Endothelial cell (in vitro differentiated cells): Measurements from ENCODE around the gene LRCOL1. TPM values are rescaled to one million over a fixed set of nuclear protein-coding genes. Genes with fewer than 3 reads are reported as not detected.

Source experiments
- DNase-seq: peaks from one replicate; pipeline ENCODE4 v3.0.0; 2021; ENCODE audit warnings: low spot score
- H3K27ac Mint-ChIP-seq: one replicate; pipeline ENCODE4 v1.8.0; 2021; ENCODE audit warnings: mixed read lengths, inconsistent platforms; ENCODE audit not compliant: unreplicated experiment
- H3K27me3 Mint-ChIP-seq: one replicate; pipeline ENCODE4 v1.8.0; 2021; ENCODE audit warnings: mild to moderate bottlenecking, moderate library complexity, mixed read lengths, inconsistent platforms; ENCODE audit not compliant: unreplicated experiment
- H3K36me3 Mint-ChIP-seq: one replicate; pipeline ENCODE4 v1.8.0; 2021; ENCODE audit warnings: mild to moderate bottlenecking, low read depth, mixed read lengths, inconsistent platforms; ENCODE audit not compliant: unreplicated experiment
- H3K4me1 Mint-ChIP-seq: one replicate; pipeline ENCODE4 v1.8.0; 2021; ENCODE audit warnings: mild to moderate bottlenecking, mixed read lengths, inconsistent platforms; ENCODE audit not compliant: unreplicated experiment
- H3K4me3 Mint-ChIP-seq: one replicate; pipeline ENCODE4 v1.8.0; 2021; ENCODE audit warnings: mild to moderate bottlenecking, mixed read lengths, inconsistent platforms; ENCODE audit not compliant: unreplicated experiment
- H3K9me3 Mint-ChIP-seq: one replicate; pipeline ENCODE4 v1.8.0; 2021; ENCODE audit warnings: mixed read lengths, inconsistent platforms; ENCODE audit not compliant: unreplicated experiment
- CTCF ChIP-seq: fragments of 200-600 bp; sonication (generic); IDR thresholded peaks from one replicate; pipeline ENCODE4 v1.5.0; 2021; ENCODE audit warnings: antibody characterized with exemption; ENCODE audit not compliant: unreplicated experiment
- total RNA-seq: library from RNA; stranded (reverse); fragmentation: NEBNext Ultra II Directional; extraction: Animal tissue kit (Norgen Biotek cat#: 25700); gene quantifications from one replicate; pipeline ENCODE4 v1.2.1, GENCODE V29; 2021; ENCODE audit not compliant: unreplicated experiment

The LRCOL1 gene
- total RNA-seq, 1 donor from 2014 or later = not detected

GRCh38 chr12:132604151-132604618 is 6.2 kb downstream of the LRCOL1 start:
- peak; percentile 3 for DNase-seq
- Mint-ChIP-seq H3K9me3 (no peaks in the 10 kb centered on the region), H3K36me3 (peaks cover 4% of the 10 kb centered on the region), H3K4me3 (no peak overlapping the region), H3K27me3 (peaks cover 28% of the 10 kb centered on the region), H3K27ac (no peak overlapping the region), H3K4me1 (peaks cover 13% of the 10 kb centered on the region)
- TF ChIP-seq CTCF = no peak

GRCh38 chr12:132603240-132604150 is 6.9 kb downstream of the LRCOL1 start:
- DNase-seq = peak; percentile 28
- no peak for TF ChIP-seq CTCF
- Mint-ChIP-seq H3K9me3 (no peaks in the 10 kb centered on the region), H3K4me1 (peaks cover 17% of the 10 kb centered on the region), H3K27me3 (peaks cover 33% of the 10 kb centered on the region), H3K4me3 (no peak overlapping the region), H3K36me3 (peaks cover 4% of the 10 kb centered on the region), H3K27ac (no peak overlapping the region)

- peaks cover 12% of the 10 kb centered on the region for H3K4me1 Mint-ChIP-seq
- H3K4me3 Mint-ChIP-seq = peak overlapping the region; percentile 72
- H3K9me3 Mint-ChIP-seq = no peaks in the 10 kb centered on the region
- peaks cover 30% of the 10 kb centered on the region for H3K27me3 Mint-ChIP-seq
- no peak for DNase-seq
- no peak for TF ChIP-seq CTCF
- H3K27ac Mint-ChIP-seq = no peak overlapping the region
- H3K36me3 Mint-ChIP-seq = peaks cover 5% of the 10 kb centered on the region
These were observed 7.7 kb downstream of the LRCOL1 start for GRCh38 chr12:132602572-132603239.

- no peak for DNase-seq
- Mint-ChIP-seq H3K4me3 (no peak overlapping the region), H3K27ac (no peak overlapping the region), H3K9me3 (no peaks in the 10 kb centered on the region), H3K27me3 (peaks cover 31% of the 10 kb centered on the region), H3K36me3 (peaks cover 11% of the 10 kb centered on the region), H3K4me1 (peaks cover 18% of the 10 kb centered on the region)
- TF ChIP-seq CTCF = no peak
These were observed 9.1 kb downstream of the LRCOL1 start for GRCh38 chr12:132601171-132601883.
